WI38 (cell line): Measurements from ENCODE around the gene PDGFRB.

Experiments used
- H3K4me3 ChIP-seq: 2 replicates; pipeline ENCODE4 v1.5.1; 2011; ENCODE audit warnings: low read depth, mild to moderate bottlenecking, control low read depth, low read length
- TF ChIP-seq, protein P1 (sequence below): IDR thresholded peaks from 2 replicates; pipeline ENCODE4 v1.5.1; 2012; ENCODE audit warnings: low read depth, mild to moderate bottlenecking, control low read depth, low read length

Gene PDGFRB

DNA sequence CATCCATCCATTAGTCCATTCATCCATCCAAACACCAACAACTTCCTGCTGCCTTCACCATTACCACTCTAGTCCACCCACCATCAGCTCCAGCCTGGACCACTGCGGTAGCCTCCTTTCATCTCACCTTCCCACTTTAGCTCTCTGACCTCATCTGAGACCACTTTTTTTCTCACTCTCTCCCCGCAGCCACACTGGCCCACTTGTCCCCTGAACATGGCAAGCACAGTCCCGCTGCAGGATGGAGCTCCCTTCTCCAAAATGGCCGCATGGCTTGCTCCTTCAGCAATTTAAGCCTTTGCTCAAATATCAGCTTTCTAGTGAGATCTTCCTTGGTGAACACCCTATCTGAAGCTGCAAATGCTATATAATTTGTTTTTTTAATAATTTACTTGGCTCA lies 80.4 kb downstream of the PDGFRB start:
- no peak overlapping the region for H3K4me3 ChIP-seq
- TF ChIP-seq, protein P1, sequence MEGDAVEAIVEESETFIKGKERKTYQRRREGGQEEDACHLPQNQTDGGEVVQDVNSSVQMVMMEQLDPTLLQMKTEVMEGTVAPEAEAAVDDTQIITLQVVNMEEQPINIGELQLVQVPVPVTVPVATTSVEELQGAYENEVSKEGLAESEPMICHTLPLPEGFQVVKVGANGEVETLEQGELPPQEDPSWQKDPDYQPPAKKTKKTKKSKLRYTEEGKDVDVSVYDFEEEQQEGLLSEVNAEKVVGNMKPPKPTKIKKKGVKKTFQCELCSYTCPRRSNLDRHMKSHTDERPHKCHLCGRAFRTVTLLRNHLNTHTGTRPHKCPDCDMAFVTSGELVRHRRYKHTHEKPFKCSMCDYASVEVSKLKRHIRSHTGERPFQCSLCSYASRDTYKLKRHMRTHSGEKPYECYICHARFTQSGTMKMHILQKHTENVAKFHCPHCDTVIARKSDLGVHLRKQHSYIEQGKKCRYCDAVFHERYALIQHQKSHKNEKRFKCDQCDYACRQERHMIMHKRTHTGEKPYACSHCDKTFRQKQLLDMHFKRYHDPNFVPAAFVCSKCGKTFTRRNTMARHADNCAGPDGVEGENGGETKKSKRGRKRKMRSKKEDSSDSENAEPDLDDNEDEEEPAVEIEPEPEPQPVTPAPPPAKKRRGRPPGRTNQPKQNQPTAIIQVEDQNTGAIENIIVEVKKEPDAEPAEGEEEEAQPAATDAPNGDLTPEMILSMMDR: no peak

DNA sequence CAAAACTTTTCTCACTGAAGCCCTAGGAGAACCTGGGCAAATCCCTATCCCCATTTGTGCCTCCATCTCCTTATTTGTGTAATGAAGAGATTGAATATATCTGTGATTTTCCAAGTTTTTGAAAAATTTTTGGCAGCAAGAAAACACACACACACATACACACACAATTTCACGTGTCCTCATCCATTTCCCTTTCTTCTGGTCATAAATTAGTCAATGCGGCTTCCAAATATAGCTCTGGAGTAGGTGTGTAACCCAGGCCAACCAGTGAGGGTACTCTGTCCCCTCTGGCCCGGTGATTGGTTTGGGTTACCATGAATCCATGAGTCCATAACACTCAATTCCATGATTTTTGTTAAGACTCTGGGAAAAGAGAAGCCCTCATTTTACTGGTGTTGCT lies 82.0 kb downstream of the PDGFRB start:
- TF ChIP-seq, protein P1: no peak
- H3K4me3 ChIP-seq: no peak overlapping the region

DNA sequence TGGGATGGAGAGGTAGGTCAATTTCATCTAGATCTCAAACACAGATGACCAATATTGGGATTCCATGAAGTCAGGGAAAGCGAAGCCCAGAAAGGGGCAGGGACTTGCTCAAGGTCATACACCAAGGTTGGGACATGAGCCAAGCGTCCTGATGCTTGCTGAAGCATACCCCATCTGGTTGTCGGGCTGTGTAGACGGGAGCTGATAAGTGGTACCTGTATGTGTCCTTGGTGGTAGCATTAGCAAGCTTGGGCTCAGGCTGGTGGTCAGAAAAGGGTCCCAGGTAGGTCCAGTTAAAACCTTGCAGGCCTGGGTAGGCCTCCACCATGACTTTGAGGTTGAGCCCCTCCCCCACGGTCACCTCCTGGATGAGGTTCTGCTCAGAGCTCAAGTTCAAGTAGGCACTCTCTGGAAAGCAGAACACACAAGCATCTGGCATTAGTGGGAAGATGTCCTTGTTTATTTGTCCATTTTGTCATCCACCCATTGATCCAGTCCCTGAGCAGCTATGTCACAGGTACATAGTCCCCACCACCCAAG lies 82.5 kb downstream of the PDGFRB start:
- H3K4me3 ChIP-seq: no peak overlapping the region
- TF ChIP-seq, protein P1: no peak

DNA sequence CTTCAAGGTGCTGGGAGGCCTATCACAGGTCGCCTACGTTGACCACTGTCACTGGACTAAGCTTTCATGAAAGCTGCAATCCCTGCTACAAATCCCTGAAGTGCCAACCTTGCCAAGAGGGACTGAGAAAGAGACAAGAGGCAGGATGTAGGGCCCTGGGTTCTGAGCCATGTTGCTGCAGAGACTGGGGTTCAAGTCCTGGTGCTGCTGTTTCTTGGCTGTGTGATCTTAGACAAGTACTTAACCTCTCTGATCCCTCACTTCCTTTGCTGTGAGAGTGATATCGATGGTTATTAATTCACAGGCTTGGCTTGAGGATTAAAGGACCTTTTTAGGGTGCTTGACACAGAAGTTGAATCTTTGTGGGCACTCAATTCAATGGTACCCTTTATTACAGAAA lies 84.8 kb downstream of the PDGFRB start:
- H3K4me3 ChIP-seq: no peak overlapping the region
- TF ChIP-seq, protein P1: no peak

DNA sequence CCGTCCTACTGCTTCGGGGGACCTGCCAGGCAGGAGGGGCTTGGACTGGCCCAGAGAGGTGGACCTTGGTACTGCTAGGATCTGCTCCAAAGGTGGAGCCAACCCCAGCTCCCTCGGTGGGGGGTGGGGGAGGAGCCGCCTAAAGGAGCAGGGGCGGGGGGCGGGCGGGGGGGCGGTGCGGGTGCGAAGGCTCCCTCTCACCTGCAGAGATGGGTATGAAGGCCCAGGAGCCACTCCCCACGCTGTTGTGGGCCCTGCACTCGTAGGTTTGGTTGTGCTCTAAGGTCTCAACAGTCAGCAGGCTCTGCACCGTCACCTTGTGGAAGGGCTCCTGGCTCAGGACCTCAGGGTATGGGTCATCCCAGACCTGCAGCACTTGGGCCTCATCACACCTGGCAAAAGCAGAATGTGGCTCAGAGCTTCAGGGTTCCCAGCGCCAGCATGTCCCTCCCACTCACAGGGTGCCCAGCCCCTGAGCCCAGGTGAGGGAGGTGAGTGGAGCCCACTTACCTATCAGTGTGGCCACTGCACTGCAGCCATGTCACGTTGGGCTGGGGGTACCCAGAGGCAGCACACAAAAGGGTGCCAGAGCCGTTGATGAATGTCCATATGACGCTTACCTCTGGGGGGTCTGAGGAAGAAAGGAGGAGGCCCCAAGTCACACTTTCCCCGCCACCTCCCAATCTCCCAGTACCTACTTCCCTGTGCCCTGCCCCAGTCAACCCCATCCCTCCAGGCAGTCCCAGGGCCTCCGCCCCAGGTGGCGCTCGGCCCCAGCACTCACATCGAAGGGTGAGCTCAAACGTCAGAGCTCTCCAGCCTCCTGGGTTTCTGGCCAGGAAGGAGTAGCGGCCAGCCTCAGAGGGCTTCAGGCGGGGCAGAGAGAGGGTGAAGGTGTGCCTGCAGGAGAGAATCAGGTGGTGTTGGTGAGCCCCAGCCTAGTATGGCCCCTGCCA lies 85.7 kb downstream of the PDGFRB start:
- H3K4me3 ChIP-seq: no peak overlapping the region

DNA sequence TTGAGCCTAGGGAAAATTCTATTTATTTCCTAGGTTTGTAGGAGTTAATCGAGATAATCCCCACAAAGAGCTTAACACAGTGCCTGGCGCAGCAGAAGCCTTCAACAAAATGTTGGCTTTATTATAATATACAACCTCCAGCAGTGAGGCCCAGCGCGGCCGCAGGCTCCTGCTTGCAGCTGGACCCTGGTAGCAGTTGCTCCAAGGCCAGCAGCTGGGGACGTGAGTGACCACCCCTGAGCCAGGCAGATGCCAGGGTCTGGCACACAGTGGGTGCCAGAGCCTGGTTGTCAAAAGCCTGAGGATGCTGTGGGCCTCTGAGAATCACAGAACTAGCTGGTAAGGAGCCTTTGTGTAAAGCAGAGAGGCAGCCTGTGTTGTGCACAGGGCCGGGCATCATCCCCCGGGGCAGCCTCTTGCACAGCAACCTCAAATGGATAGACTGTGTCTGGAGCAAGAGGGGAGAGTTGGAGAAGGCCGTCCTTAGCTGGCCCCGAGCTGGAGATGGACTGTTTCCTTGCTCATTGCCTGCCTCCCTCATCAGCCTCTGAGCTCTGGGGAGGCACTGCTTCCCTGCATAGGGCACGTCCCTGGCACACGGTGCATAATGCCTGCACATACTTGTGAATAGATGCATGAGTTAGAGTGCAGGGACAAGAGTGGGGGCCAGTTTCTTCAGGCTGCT lies 86.5 kb downstream of the PDGFRB start:
- TF ChIP-seq, protein P1: no peak
- H3K4me3 ChIP-seq: no peak overlapping the region

More for the DNA sequence above, 85.7 kb downstream of the PDGFRB start:
- TF ChIP-seq, protein P1: no peak
